Mammary epithelial cell (primary cell): ENCODE measurements around the gene CDK19.

Experiments
- EZH2 ChIP-seq: IDR thresholded peaks from 2 replicates; pipeline ENCODE4 v1.6.1; 2012; ENCODE audit warnings: low read length, inconsistent platforms, borderline replicate concordance
- TF ChIP-seq, protein P1 (sequence below), 2 donors: IDR thresholded peaks in 1 of 2; conservative IDR thresholded peaks in 1 of 2; 2 replicates each; pipeline ENCODE4 v1.5.1; 2011 to 2012; ENCODE audit warnings: inconsistent platforms in 2 of 2, low read length in 2 of 2, mild to moderate bottlenecking in 2 of 2, control low read depth in 1 of 2, low read depth in 1 of 2; ENCODE audit not compliant: insufficient read depth in 1 of 2; ENCODE audit errors: extremely low read depth in 1 of 2

DNA sequence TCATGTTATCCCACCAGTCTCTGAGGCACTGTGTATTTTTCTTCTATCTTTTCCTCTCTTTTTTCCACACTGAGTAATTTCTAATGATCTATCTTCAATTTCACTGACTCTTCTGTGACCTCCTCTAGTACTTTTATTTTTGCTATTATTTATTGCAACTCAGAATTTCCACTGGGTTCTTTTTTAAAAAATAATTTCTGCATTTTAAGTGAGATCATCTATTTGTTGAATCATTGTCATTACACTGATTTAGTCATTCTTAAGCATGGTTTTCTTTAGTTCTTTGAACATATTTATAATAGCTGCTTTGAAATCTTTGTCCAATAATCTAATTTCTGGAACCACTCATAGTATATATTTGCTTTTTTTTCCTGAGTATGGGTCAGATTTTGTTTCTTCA, 242.1 kb downstream of the CDK19 start:
- TF ChIP-seq, protein P1, sequence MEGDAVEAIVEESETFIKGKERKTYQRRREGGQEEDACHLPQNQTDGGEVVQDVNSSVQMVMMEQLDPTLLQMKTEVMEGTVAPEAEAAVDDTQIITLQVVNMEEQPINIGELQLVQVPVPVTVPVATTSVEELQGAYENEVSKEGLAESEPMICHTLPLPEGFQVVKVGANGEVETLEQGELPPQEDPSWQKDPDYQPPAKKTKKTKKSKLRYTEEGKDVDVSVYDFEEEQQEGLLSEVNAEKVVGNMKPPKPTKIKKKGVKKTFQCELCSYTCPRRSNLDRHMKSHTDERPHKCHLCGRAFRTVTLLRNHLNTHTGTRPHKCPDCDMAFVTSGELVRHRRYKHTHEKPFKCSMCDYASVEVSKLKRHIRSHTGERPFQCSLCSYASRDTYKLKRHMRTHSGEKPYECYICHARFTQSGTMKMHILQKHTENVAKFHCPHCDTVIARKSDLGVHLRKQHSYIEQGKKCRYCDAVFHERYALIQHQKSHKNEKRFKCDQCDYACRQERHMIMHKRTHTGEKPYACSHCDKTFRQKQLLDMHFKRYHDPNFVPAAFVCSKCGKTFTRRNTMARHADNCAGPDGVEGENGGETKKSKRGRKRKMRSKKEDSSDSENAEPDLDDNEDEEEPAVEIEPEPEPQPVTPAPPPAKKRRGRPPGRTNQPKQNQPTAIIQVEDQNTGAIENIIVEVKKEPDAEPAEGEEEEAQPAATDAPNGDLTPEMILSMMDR (conservative IDR thresholded peaks at IDR 0.05 in 1 of 2, IDR thresholded peaks at IDR 0.05 in 1 of 2; ENCODE audit: extremely low read depth in 1 of 2, insufficient read depth in 1 of 2, low read depth in 1 of 2, low read length in 2 of 2) = no peak
- no peak for TF ChIP-seq EZH2
